Measurements from ENCODE around the gene ASXL1. TPM values are rescaled to one million over a fixed set of nuclear protein-coding genes. Genes with fewer than 3 reads are reported as not detected.

The ASXL1 gene
- total and polyA plus RNA-seq, 9 of the 15 experiments (the other 6 are each of a cell fraction or from before 2014, with no cell fraction given) = 6.5 to 65.3 (median 32.3) TPM

GRCh38 chr20:32468313-32468640 is 110.1 kb downstream of the ASXL1 start (continued):
- TF ChIP-seq, protein P1, sequence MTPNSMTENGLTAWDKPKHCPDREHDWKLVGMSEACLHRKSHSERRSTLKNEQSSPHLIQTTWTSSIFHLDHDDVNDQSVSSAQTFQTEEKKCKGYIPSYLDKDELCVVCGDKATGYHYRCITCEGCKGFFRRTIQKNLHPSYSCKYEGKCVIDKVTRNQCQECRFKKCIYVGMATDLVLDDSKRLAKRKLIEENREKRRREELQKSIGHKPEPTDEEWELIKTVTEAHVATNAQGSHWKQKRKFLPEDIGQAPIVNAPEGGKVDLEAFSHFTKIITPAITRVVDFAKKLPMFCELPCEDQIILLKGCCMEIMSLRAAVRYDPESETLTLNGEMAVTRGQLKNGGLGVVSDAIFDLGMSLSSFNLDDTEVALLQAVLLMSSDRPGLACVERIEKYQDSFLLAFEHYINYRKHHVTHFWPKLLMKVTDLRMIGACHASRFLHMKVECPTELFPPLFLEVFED (CRISPR knock-in tag; conservative IDR thresholded peaks at IDR 0.05) = no peak
- TF ChIP-seq, protein P2, sequence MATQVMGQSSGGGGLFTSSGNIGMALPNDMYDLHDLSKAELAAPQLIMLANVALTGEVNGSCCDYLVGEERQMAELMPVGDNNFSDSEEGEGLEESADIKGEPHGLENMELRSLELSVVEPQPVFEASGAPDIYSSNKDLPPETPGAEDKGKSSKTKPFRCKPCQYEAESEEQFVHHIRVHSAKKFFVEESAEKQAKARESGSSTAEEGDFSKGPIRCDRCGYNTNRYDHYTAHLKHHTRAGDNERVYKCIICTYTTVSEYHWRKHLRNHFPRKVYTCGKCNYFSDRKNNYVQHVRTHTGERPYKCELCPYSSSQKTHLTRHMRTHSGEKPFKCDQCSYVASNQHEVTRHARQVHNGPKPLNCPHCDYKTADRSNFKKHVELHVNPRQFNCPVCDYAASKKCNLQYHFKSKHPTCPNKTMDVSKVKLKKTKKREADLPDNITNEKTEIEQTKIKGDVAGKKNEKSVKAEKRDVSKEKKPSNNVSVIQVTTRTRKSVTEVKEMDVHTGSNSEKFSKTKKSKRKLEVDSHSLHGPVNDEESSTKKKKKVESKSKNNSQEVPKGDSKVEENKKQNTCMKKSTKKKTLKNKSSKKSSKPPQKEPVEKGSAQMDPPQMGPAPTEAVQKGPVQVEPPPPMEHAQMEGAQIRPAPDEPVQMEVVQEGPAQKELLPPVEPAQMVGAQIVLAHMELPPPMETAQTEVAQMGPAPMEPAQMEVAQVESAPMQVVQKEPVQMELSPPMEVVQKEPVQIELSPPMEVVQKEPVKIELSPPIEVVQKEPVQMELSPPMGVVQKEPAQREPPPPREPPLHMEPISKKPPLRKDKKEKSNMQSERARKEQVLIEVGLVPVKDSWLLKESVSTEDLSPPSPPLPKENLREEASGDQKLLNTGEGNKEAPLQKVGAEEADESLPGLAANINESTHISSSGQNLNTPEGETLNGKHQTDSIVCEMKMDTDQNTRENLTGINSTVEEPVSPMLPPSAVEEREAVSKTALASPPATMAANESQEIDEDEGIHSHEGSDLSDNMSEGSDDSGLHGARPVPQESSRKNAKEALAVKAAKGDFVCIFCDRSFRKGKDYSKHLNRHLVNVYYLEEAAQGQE (IDR thresholded peaks at IDR 0.05; ENCODE audit: borderline replicate concordance) = no peak
- TF ChIP-seq, protein P2 (CRISPR knock-in tag; IDR thresholded peaks at IDR 0.05; ENCODE audit: low read depth) = no peak
- TF ChIP-seq TBL1XR1 (IDR thresholded peaks at IDR 0.05; ENCODE audit: low read length in 2 of 2) (no peak), ZNF121 (CRISPR knock-in tag; conservative IDR thresholded peaks at IDR 0.05) (no peak), ZNF785 (CRISPR knock-in tag; IDR thresholded peaks at IDR 0.05) (no peak), BRCA1 (IDR thresholded peaks at IDR 0.05) (no peak), BRCA1 (CRISPR knock-in tag; IDR thresholded peaks at IDR 0.05) (no peak), PTBP1 (IDR thresholded peaks at IDR 0.05; ENCODE audit: low read depth, low read length) (no peak), ZNF764 (CRISPR knock-in tag; IDR thresholded peaks at IDR 0.05; ENCODE audit: low read depth) (no peak), NR3C1 (CRISPR knock-in tag; IDR thresholded peaks at IDR 0.05) (no peak)
